Measurements from ENCODE around the gene LRRC75A.

DNA sequence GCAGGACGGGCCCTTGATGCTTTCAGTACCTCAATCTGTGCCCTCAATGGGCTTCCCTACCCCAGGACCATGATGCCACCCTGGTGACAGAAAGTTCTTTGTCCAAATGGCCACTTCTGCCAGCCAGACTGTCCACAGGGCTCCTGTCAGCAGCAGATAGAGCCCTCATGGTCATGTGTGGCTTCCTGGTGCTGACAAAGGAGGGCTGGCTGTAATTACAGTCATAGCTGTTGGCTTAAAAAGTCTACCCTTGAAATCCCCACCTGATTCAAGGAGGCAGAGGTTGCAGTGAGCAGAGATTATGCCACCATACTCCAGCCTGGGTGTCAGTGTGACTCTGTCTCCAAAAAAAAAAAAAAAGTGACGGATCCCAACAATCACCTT is 73.3 kb downstream of the LRRC75A start:
- TF ChIP-seq, protein P1, sequence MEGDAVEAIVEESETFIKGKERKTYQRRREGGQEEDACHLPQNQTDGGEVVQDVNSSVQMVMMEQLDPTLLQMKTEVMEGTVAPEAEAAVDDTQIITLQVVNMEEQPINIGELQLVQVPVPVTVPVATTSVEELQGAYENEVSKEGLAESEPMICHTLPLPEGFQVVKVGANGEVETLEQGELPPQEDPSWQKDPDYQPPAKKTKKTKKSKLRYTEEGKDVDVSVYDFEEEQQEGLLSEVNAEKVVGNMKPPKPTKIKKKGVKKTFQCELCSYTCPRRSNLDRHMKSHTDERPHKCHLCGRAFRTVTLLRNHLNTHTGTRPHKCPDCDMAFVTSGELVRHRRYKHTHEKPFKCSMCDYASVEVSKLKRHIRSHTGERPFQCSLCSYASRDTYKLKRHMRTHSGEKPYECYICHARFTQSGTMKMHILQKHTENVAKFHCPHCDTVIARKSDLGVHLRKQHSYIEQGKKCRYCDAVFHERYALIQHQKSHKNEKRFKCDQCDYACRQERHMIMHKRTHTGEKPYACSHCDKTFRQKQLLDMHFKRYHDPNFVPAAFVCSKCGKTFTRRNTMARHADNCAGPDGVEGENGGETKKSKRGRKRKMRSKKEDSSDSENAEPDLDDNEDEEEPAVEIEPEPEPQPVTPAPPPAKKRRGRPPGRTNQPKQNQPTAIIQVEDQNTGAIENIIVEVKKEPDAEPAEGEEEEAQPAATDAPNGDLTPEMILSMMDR (IDR thresholded peaks at IDR 0.05): no peak
- TF ChIP-seq POLR2A (IDR thresholded peaks at IDR 0.05): no peak
- no peak for TF ChIP-seq POLR2AphosphoS5 (IDR thresholded peaks at IDR 0.05)
